Neural progenitor cell (in vitro differentiated cells): ENCODE measurements around the gene XPNPEP3. TPM values are rescaled to one million over a fixed set of nuclear protein-coding genes. Genes with fewer than 3 reads are reported as not detected.

Source experiments
- DNase-seq: peaks from one replicate; pipeline ENCODE4 v3.0.0-alpha.2; 2016; ENCODE audit warnings: low spot score
- H2AFZ ChIP-seq: fragments of 200-600 bp; sonication (generic); replicated peaks from 2 replicates; pipeline ENCODE4 v1.6.1; 2016; ENCODE audit warnings: antibody characterized with exemption
- H3F3A ChIP-seq: fragments of 200-600 bp; sonication (generic); 2 replicates; pipeline ENCODE4 v1.6.1; 2016; ENCODE audit warnings: antibody characterized with exemption, low read depth
- H3K27ac ChIP-seq: fragments of 200-600 bp; sonication (generic); 2 replicates; pipeline ENCODE4 v1.5.1; 2016; ENCODE audit warnings: mild to moderate bottlenecking
- H3K27me3 ChIP-seq: fragments of 200-600 bp; sonication (generic); 2 replicates; pipeline ENCODE4 v1.6.1; 2016; ENCODE audit warnings: mild to moderate bottlenecking, moderate library complexity
- H3K36me3 ChIP-seq: fragments of 200-600 bp; sonication (generic); 2 replicates; pipeline ENCODE4 v1.5.1; 2016
- H3K4me1 ChIP-seq: fragments of 200-600 bp; sonication (generic); 2 replicates; pipeline ENCODE4 v1.6.1; 2016; ENCODE audit warnings: mixed run types
- H3K4me2 ChIP-seq: fragments of 200-600 bp; sonication (generic); 2 replicates; pipeline ENCODE4 v1.6.1; 2016
- H3K4me3 ChIP-seq: fragments of 200-600 bp; sonication (generic); 2 replicates; pipeline ENCODE4 v1.5.1; 2016
- H3K79me2 ChIP-seq: fragments of 200-600 bp; sonication (generic); 2 replicates; pipeline ENCODE4 v1.6.1; 2016; ENCODE audit warnings: low read depth
- H3K9ac ChIP-seq: fragments of 200-600 bp; sonication (generic); 2 replicates; pipeline ENCODE4 v1.6.1; 2016
- H3K9me3 ChIP-seq: fragments of 200-600 bp; sonication (generic); 2 replicates; pipeline ENCODE4 v1.5.1; 2016; ENCODE audit warnings: low read depth
- H4K20me1 ChIP-seq: fragments of 200-600 bp; sonication (generic); 2 replicates; pipeline ENCODE4 v1.6.1; 2016; ENCODE audit warnings: low read depth
- H3K27ac Mint-ChIP-seq: 3 replicates; pipeline ENCODE4 v1.8.0; 2021; ENCODE audit warnings: mixed read lengths
- H3K27me3 Mint-ChIP-seq: 2 replicates; pipeline ENCODE4 v1.8.0; 2022; ENCODE audit warnings: low read depth, mild to moderate bottlenecking, inconsistent platforms, moderate library complexity, mixed read lengths; ENCODE audit not compliant: insufficient read depth
- H3K36me3 Mint-ChIP-seq: 3 replicates; pipeline ENCODE4 v1.8.0; 2021; ENCODE audit warnings: mixed read lengths
- H3K4me1 Mint-ChIP-seq: 3 replicates; pipeline ENCODE4 v1.8.0; 2021; ENCODE audit warnings: mixed read lengths
- H3K4me3 Mint-ChIP-seq: 3 replicates; pipeline ENCODE4 v1.8.0; 2021; ENCODE audit warnings: mild to moderate bottlenecking, moderate library complexity, mixed read lengths
- H3K9me3 Mint-ChIP-seq: 3 replicates; pipeline ENCODE4 v1.8.0; 2020; ENCODE audit warnings: mixed read lengths
- EZH2 ChIP-seq: fragments of 200-600 bp; sonication (generic); IDR thresholded peaks from 2 replicates; pipeline ENCODE4 v1.6.1; 2017; ENCODE audit warnings: antibody characterized with exemption, mild to moderate bottlenecking, moderate library complexity
- EZH2phosphoT487 ChIP-seq: fragments of 200-600 bp; sonication (generic); IDR thresholded peaks from 2 replicates; pipeline ENCODE4 v1.6.1; 2017; ENCODE audit warnings: antibody characterized with exemption
- total RNA-seq: library from RNA; depleted of rRNA; stranded (reverse); fragments of >200 nt; gene quantifications from 2 replicates; pipeline ENCODE4 v1.2.3, GENCODE V29; 2015; ENCODE audit warnings: low replicate concordance
- TF ChIP-seq, protein P1 (sequence below): fragments of 200-600 bp; sonication (generic); IDR thresholded peaks from 2 replicates; pipeline ENCODE4 v1.5.1; 2017; ENCODE audit warnings: antibody characterized with exemption, mild to moderate bottlenecking

Gene XPNPEP3
- total RNA-seq, 1 donor from 2014 or later = 21.4 TPM

- peak; percentile 55 for DNase-seq
- H3K4me2 ChIP-seq = no peak overlapping the region
Observed at GRCh38 chr22:40922484-40923303, 65.7 kb downstream of the XPNPEP3 start.

DNA sequence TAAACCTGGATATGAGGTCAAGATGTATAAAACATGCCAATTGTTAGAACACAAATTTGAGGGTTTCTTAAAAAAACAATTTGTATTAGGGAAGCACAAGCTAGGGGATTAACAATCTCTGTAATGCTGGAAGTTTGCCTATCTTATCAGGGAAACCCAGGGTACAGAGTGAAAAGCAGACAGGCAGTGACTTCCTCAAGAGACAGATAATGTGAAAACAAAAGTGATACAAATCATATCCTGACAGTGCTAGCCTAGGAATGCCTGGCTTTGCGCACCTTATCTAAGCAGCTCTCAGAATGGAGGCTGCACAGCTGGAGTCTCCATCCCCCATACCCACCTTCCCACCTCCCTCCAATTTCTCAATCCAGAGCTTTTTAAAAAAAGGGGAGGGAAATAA lies 71.7 kb downstream of the XPNPEP3 start:
- peaks cover 5% of the 10 kb centered on the region for H3F3A ChIP-seq
- H3K4me1 ChIP-seq = no peaks in the 10 kb centered on the region
- H3K27me3 ChIP-seq = no peaks in the 10 kb centered on the region
- no peaks in the 10 kb centered on the region for H3K79me2 ChIP-seq
- Mint-ChIP-seq H3K27ac (no peak overlapping the region), H3K36me3 (peaks cover 13% of the 10 kb centered on the region), H3K4me1 (no peaks in the 10 kb centered on the region), H3K27me3 (peaks cover 3% of the 10 kb centered on the region), H3K4me3 (no peak overlapping the region), H3K9me3 (no peaks in the 10 kb centered on the region)
- H2AFZ ChIP-seq = no peak overlapping the region
- no peak overlapping the region for H3K4me3 ChIP-seq
- DNase-seq = no peak
- H3K27ac ChIP-seq = no peak overlapping the region
- H3K4me2 ChIP-seq = no peak overlapping the region
- H3K9me3 ChIP-seq = no peaks in the 10 kb centered on the region
- H4K20me1 ChIP-seq = no peaks in the 10 kb centered on the region
- peaks cover 5% of the 10 kb centered on the region for H3K36me3 ChIP-seq
- H3K9ac ChIP-seq = no peak overlapping the region
- TF ChIP-seq EZH2phosphoT487 (no peak), EZH2 (no peak)
- TF ChIP-seq, protein P1, sequence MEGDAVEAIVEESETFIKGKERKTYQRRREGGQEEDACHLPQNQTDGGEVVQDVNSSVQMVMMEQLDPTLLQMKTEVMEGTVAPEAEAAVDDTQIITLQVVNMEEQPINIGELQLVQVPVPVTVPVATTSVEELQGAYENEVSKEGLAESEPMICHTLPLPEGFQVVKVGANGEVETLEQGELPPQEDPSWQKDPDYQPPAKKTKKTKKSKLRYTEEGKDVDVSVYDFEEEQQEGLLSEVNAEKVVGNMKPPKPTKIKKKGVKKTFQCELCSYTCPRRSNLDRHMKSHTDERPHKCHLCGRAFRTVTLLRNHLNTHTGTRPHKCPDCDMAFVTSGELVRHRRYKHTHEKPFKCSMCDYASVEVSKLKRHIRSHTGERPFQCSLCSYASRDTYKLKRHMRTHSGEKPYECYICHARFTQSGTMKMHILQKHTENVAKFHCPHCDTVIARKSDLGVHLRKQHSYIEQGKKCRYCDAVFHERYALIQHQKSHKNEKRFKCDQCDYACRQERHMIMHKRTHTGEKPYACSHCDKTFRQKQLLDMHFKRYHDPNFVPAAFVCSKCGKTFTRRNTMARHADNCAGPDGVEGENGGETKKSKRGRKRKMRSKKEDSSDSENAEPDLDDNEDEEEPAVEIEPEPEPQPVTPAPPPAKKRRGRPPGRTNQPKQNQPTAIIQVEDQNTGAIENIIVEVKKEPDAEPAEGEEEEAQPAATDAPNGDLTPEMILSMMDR = no peak

More at GRCh38 chr22:40922484-40923303, 65.7 kb downstream of the XPNPEP3 start:
- no peak overlapping the region for H3K4me3 ChIP-seq
- H3F3A ChIP-seq = peaks cover 6% of the 10 kb centered on the region
- no peak overlapping the region for H2AFZ ChIP-seq
- no peaks in the 10 kb centered on the region for H3K79me2 ChIP-seq
- Mint-ChIP-seq H3K27ac (peak overlapping the region; percentile 16), H3K9me3 (no peaks in the 10 kb centered on the region), H3K27me3 (peaks cover 3% of the 10 kb centered on the region), H3K4me1 (peaks cover 3% of the 10 kb centered on the region), H3K36me3 (peaks cover 17% of the 10 kb centered on the region), H3K4me3 (no peak overlapping the region)
- H3K9me3 ChIP-seq = no peaks in the 10 kb centered on the region
- TF ChIP-seq, protein P1 = peak; percentile 81
- no peak for TF ChIP-seq EZH2
- no peaks in the 10 kb centered on the region for H3K27me3 ChIP-seq
- peaks cover 6% of the 10 kb centered on the region for H3K36me3 ChIP-seq
- H3K4me1 ChIP-seq = no peaks in the 10 kb centered on the region
- H4K20me1 ChIP-seq = no peaks in the 10 kb centered on the region
- no peak overlapping the region for H3K27ac ChIP-seq
- no peak overlapping the region for H3K9ac ChIP-seq

DNA sequence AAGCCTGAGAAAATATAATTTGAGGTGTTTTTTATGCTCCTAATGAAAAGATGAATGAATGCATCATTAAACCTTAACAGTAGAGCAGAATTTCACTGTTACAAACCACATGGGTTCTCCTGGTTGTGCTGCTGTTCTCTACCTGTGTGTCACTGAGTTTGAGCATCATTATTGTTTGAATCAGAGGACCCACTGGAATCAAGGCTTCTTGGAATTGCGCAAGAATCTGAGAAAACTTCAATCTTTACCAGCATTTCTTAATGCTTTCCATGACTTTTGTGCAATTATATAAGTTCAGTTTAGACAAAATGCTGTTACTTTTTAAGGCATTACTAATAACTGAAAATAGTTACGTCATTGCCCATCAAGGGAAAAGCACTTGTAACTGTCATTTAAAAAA lies 75.4 kb downstream of the XPNPEP3 start:
- no peaks in the 10 kb centered on the region for H3K9me3 Mint-ChIP-seq

GRCh38 chr22:40939202-40939601 lies 82.3 kb downstream of the XPNPEP3 start:
- DNase-seq = no peak
- H3K4me3 ChIP-seq = no peak overlapping the region
- no peaks in the 10 kb centered on the region for H3K27me3 ChIP-seq
- H3K27ac ChIP-seq = no peak overlapping the region
- no peaks in the 10 kb centered on the region for H3K4me1 ChIP-seq
- H3K36me3 ChIP-seq = no peaks in the 10 kb centered on the region
- H3K9ac ChIP-seq = no peak overlapping the region
- no peaks in the 10 kb centered on the region for H3K9me3 Mint-ChIP-seq
- H4K20me1 ChIP-seq = no peaks in the 10 kb centered on the region
- no peaks in the 10 kb centered on the region for H3K36me3 Mint-ChIP-seq
- H3K4me3 Mint-ChIP-seq = no peak overlapping the region
- TF ChIP-seq, protein P1 = no peak
- TF ChIP-seq EZH2 (no peak), EZH2phosphoT487 (no peak)
- H3K79me2 ChIP-seq = no peaks in the 10 kb centered on the region
- no peaks in the 10 kb centered on the region for H3F3A ChIP-seq
- no peak overlapping the region for H3K27ac Mint-ChIP-seq
- H3K4me2 ChIP-seq = no peak overlapping the region
- H3K4me1 Mint-ChIP-seq = no peaks in the 10 kb centered on the region
- H2AFZ ChIP-seq = no peak overlapping the region
- H3K9me3 ChIP-seq = no peaks in the 10 kb centered on the region
- no peaks in the 10 kb centered on the region for H3K27me3 Mint-ChIP-seq

More for the DNA sequence above, 75.4 kb downstream of the XPNPEP3 start:
- no peak overlapping the region for H3K4me2 ChIP-seq
- no peak for DNase-seq
- no peaks in the 10 kb centered on the region for H3K9me3 ChIP-seq
- H3K79me2 ChIP-seq = no peaks in the 10 kb centered on the region
- H2AFZ ChIP-seq = no peak overlapping the region
- Mint-ChIP-seq H3K27ac (no peak overlapping the region), H3K4me3 (no peak overlapping the region), H3K27me3 (no peaks in the 10 kb centered on the region), H3K36me3 (no peaks in the 10 kb centered on the region), H3K4me1 (no peaks in the 10 kb centered on the region)
- no peaks in the 10 kb centered on the region for H3K36me3 ChIP-seq
- TF ChIP-seq EZH2phosphoT487 (no peak), EZH2 (no peak)
- no peaks in the 10 kb centered on the region for H4K20me1 ChIP-seq
- H3F3A ChIP-seq = peaks cover 5% of the 10 kb centered on the region
- no peak overlapping the region for H3K27ac ChIP-seq
- no peaks in the 10 kb centered on the region for H3K4me1 ChIP-seq
- H3K4me3 ChIP-seq = no peak overlapping the region
- no peaks in the 10 kb centered on the region for H3K27me3 ChIP-seq
- H3K9ac ChIP-seq = peak overlapping the region; percentile 1
